ENCODE data around the gene RGS11. TPM values are rescaled to one million over a fixed set of nuclear protein-coding genes. Genes with fewer than 3 reads are reported as not detected.

RGS11 gene
- polyA plus RNA-seq, 2 of the 4 experiments (the other 2 are of a cell fraction) = 2.1 to 5.3 TPM

GRCh38 chr16:287298-287811 is 11.6 kb upstream of the RGS11 start:
- ATAC-seq = peak in 1 of 2 experiments; percentile 51; a peak in 3 of 6 replicates

DNA sequence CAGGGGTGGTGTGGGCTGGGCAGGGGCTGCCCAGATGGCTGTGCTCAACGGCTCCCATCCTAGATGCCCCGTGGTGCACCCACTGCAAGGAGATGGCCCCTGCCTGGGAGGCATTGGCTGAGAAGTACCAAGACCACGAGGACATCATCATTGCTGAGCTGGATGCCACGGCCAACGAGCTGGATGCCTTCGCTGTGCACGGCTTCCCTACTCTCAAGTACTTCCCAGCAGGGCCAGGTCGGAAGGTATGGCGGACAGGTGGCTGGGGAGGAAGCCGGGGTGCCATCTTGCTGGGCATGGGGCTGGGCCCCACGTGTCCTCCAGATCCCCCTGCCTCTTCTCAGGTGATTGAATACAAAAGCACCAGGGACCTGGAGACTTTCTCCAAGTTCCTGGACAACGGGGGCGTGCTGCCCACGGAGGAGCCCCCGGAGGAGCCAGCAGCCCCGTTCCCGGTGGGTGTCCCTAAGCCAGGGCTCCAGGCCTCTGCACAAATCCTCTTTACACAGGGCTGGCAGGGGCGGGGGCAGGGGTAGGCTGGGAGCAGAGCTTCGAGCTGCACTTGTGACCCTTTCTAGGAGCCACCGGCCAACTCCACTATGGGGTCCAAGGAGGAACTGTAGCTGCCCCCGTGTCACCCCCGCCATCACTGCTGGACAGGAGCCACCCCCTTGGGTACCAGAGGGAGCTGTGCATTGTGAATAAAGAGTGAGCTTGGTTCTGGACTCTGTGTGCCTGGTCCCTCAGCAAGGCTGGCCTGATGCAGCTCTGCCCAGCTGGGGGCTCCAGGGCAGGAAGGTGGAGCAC is 10.9 kb upstream of the RGS11 start:
- no peak for TF ChIP-seq ZSCAN20 (CRISPR knock-in tag; IDR thresholded peaks at IDR 0.05)
- no peak for TF ChIP-seq MYC (IDR thresholded peaks at IDR 0.05; ENCODE audit: borderline replicate concordance, low read length)
- TF ChIP-seq ELK1 (IDR thresholded peaks at IDR 0.05; ENCODE audit: low read depth, low read length) = no peak
- FAIRE-seq (no peak), DNase-seq (ENCODE audit: low read depth in 1 of 2, low spot score in 1 of 2) (no peak), ATAC-seq (no peak; a peak in 1 of 6 replicates)
- H3K9me3 ChIP-seq = no peaks in the 10 kb centered on the region
- H3K4me3 ChIP-seq = no peak overlapping the region
- H3K4me2 ChIP-seq = no peak overlapping the region
- POLR2A ChIA-PET = no interaction called here
- no peak overlapping the region for H3K27ac ChIP-seq
- H3K4me1 ChIP-seq = 0 out of 3 replicates have a peak, but pooled peaks cover 2% of the 10 kb centered on the region
- 92% methylated on average over 21 of the region's 22 CpGs for WGBS (ENCODE audit: missing lambda C conversion rate)
- CTCF ChIA-PET = interaction anchor here (0.9 to 1.1 kb wide), 3 partner anchors 10 to 182 kb away, joined by 3 to 4 read pairs (median 4); no protein-coding TSS in a partner anchor

More at GRCh38 chr16:287298-287811, 11.6 kb upstream of the RGS11 start:
- no peak for FAIRE-seq
- Histone ChIP-seq H3K9me3 (no peaks in the 10 kb centered on the region), H3K4me3 (no peak overlapping the region), H3K4me1 (0 out of 3 replicates have a peak, but pooled peaks cover 2% of the 10 kb centered on the region), H3K4me2 (no peak overlapping the region), H3K27ac (no peak overlapping the region)
- WGBS (ENCODE audit: missing lambda C conversion rate) = 72% methylated on average over 14 of the region's 16 CpGs
- POLR2A ChIA-PET = no interaction called here
- DNase-seq (ENCODE audit: low read depth in 1 of 2, low spot score in 1 of 2) = peak in 1 of 2 experiments; percentile 42
- CTCF ChIA-PET = interaction anchor here (0.6 to 1.1 kb wide), 4 partner anchors 10 to 183 kb away, joined by 3 to 4 read pairs (median 4); no protein-coding TSS in a partner anchor
- TF ChIP-seq RAD21 (conservative IDR thresholded peaks at IDR 0.05 in 1 of 2, IDR thresholded peaks at IDR 0.05 in 1 of 2) (peak; percentile 26 to 45; a peak in 2 of 5 replicates), TP53 (CRISPR knock-in tag; IDR thresholded peaks at IDR 0.05) (no peak)

DNA sequence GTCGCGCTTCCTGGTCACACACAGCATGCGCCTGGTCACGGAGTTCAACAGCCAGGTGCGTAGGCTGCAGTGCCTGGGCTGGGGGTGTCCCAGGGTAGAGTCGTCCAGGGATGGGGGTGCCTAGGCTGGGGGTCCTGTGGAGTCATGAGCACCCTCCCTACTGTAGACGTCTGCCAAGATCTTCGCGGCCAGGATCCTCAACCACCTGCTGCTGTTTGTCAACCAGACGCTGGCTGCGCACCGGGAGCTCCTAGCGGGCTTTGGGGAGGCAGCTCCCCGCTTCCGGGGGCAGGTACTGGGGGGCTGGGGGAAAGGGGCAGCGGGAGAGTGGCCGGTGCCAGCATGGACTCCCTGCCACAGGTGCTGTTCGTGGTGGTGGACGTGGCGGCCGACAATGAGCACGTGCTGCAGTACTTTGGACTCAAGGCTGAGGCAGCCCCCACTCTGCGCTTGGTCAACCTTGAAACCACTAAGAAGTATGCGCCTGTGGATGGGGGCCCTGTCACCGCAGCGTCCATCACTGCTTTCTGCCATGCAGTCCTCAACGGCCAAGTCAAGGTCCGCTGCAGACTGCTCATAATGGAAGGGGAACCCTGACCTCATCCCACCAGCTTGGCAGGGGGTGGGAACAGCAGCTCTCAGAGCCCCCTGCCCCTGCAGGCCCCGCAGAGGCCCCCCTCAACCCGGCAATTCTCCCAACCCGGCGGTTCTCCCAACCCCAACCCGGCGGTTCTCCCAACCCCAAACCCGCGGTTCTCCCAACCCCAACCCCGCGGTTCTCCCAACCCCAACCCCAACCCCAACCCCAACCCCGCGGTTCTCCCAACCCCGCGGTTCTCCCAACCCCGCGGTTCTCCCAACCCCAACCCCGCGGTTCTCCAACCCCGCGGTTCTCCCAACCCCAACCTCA is 9.7 kb upstream of the RGS11 start:
- Histone ChIP-seq H3K4me3 (no peak overlapping the region), H3K4me2 (no peak overlapping the region), H3K27ac (no peak overlapping the region), H3K4me1 (peaks cover 5% of the 10 kb centered on the region; the same call in 1 of the 3 replicates), H3K9me3 (no peaks in the 10 kb centered on the region)
- no peak for FAIRE-seq
- POLR2A ChIA-PET = no interaction called here
- 95% methylated on average over 19 of the region's 48 CpGs for WGBS (ENCODE audit: missing lambda C conversion rate)
- CTCF ChIA-PET = no interaction called here
- TF ChIP-seq FOSL2 (IDR thresholded peaks at IDR 0.05) = no peak
- no peak for TF ChIP-seq FOSL2 (CRISPR knock-in tag; IDR thresholded peaks at IDR 0.05)
- no peak for TF ChIP-seq ELK1 (IDR thresholded peaks at IDR 0.05; ENCODE audit: low read depth, low read length)
- TF ChIP-seq SREBF2 (IDR thresholded peaks at IDR 0.05) = no peak
- no peak for TF ChIP-seq RARB (CRISPR knock-in tag; IDR thresholded peaks at IDR 0.05)
- no peak for TF ChIP-seq RNF2 (IDR thresholded peaks at IDR 0.05; ENCODE audit: borderline replicate concordance, low read depth)
- no peak for TF ChIP-seq BCL3 (IDR thresholded peaks at IDR 0.05)
- no peak for TF ChIP-seq ZFP36 (IDR thresholded peaks at IDR 0.05; ENCODE audit: borderline replicate concordance, partially characterized antibody)
- no peak for DNase-seq (ENCODE audit: low read depth in 1 of 2, low spot score in 1 of 2)
- no peak for ATAC-seq
